ENCODE measurements around the gene FOXL1.

FOXL1 gene

DNA sequence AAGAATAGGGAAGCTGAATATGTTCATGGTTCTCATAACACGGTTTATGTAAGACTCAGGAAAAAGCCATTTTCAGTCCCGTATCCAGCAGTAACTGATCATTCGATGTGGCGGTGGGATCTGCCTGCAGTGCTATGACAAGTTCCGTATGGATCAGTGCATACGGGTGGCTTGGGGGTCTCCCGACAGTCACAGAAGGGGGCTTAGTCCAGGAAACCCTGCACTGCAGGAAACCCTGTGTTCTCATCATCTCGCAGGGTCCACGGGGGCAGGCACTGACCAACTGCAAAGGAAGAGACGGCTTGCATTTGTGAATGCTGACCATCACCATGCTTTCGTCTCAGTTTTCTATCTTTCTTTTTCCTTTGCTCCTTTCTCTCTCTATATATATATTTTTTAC, 31.1 kb upstream of the FOXL1 start:
- DNase-seq (ENCODE audit: low read depth, low spot score) = no peak
- no peak overlapping the region for H3K27ac ChIP-seq

DNA sequence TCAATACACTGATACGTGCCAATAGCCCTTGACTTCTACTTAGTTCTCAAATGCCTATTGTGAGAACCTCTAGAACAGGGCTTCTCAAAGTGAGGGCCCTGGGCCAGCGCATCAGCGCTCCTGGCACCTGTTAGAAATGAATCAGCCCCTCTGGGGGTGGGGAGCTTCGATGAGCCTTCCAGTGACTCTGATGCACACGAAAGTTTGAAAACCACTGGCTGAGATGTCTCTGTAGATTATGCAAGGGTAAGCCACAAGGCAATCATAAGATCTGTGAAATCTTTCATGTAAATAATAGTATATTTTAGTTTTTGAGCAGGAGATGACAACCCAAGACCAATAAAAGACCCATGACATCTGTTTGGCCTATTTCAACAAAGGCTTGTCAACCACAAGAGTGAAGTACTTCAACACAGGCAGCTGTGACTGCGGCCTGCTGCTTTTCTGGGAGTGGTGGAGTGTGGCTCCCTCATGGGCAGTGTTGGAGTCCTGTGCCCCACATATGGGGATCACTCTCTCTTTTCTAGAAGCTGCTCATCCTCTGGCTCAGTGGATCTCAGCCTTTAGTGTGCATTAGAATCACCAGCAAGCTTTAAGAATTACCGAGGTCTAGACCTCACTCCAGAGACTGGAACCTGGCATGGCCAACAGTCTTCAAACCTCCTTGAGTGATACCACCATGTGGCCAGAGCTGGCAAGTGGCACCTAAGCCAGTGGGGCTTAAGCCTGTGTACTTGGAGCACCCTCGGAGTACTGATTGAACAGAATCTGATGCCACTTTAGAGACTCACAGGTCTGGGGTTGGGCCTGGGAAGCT, 29.1 kb upstream of the FOXL1 start:
- no peak for DNase-seq (ENCODE audit: low read depth, low spot score)
- no peak overlapping the region for H3K27ac ChIP-seq

GRCh38 chr16:86549893-86550190, 28.5 kb upstream of the FOXL1 start:
- no peak overlapping the region for H3K27ac ChIP-seq
- DNase-seq (ENCODE audit: low read depth, low spot score) = no peak

DNA sequence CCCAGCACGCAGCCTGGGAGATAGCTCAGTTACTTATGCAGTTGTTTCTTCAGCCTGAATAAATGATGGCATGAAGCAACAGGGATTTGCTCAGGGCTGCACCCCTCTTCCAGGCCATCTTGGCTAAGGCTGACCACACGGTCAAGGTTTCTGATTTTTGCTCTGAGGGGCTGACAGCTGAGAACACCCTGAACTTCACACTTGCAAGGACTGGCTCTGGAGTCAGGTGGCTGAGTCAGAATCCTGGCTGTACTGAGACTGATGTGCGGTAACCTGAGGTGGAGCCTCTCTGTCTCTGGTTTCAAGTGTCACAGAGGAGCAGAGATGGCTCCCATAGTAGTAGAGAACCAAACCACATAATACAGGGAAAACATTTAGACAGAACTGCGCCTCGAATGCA, 28.1 kb upstream of the FOXL1 start:
- DNase-seq (ENCODE audit: low read depth, low spot score) = no peak
- H3K27ac ChIP-seq = no peak overlapping the region

DNA sequence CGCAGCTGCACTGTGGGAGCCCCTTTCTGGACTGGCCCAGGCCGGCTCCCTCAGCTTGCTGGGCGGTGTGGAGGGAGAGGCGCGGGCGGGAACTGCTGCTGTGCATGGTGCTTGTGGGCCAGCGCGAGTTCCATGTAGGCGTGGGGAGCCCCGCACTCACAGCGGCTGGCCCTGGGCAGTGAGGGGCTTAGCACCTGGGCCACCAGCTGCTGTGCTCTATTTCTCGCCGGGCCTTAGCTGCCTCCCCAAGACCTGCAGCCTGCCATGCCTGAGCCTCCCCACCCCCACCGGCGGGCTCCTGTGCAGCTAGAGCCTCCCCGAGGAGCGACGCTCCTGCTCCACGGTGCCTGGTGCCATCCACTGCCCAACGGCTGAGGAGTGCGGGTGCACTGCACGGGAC, 25.0 kb upstream of the FOXL1 start:
- DNase-seq (ENCODE audit: low read depth, low spot score) = no peak
- no peak overlapping the region for H3K27ac ChIP-seq

DNA sequence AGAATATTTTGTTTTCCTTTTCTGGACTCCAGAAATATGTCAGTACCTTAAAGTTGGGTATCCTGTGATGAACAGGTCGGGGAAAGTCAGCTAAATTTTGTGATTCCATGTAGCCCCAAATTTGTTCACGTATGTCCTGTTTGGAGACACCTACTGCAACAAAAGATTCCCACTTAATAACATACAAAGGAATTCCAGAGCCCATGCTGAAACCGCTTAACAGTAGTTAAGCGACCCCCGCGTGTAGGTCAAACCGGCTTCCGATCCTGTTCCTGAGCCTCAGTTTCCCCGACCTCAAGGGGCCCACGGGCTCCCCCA, 23.8 kb upstream of the FOXL1 start:
- peak overlapping the region; percentile 50 for H3K27ac ChIP-seq
- DNase-seq (ENCODE audit: low read depth, low spot score) = no peak

- peak; percentile 44 for DNase-seq (ENCODE audit: low read depth, low spot score)
- H3K27ac ChIP-seq = peak within 1 kb of the TSS; percentile 50
Observed at GRCh38 chr16:86554917-86555703, 23.2 kb upstream of the FOXL1 start, which contains the start of gene MTHFSD. TSS of gene MTHFSD (minus strand) at chr16:86555235. CDS start at chr16:86555184, 51 bp downstream.

- DNase-seq (ENCODE audit: low read depth, low spot score) = no peak
- no peak overlapping the region for H3K27ac ChIP-seq
Observed at GRCh38 chr16:86555704-86556075, 22.7 kb upstream of the FOXL1 start.

GRCh38 chr16:86556576-86556975, 21.8 kb upstream of the FOXL1 start:
- no peak for DNase-seq (ENCODE audit: low read depth, low spot score)
- H3K27ac ChIP-seq = no peak overlapping the region

DNA sequence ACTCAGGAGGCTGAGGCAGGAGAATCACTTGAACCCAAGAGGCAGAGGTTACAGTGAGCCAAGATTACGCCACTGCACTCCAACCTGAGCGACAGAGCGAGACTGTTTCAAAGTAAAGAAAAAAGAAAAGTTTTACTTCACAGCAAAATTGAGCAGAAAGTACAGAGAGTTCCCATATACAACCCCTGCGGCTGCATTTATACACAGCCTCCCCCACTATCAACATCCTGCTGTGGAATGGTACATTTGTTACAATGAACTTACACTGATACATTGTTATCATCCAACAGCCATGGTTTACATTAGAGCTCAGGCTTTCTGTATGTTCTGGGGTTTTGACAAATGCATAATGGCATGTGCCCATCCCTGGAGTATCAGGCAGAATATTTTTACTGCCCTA, 20.8 kb upstream of the FOXL1 start:
- no peak overlapping the region for H3K27ac ChIP-seq
- DNase-seq (ENCODE audit: low read depth, low spot score) = no peak

DNA sequence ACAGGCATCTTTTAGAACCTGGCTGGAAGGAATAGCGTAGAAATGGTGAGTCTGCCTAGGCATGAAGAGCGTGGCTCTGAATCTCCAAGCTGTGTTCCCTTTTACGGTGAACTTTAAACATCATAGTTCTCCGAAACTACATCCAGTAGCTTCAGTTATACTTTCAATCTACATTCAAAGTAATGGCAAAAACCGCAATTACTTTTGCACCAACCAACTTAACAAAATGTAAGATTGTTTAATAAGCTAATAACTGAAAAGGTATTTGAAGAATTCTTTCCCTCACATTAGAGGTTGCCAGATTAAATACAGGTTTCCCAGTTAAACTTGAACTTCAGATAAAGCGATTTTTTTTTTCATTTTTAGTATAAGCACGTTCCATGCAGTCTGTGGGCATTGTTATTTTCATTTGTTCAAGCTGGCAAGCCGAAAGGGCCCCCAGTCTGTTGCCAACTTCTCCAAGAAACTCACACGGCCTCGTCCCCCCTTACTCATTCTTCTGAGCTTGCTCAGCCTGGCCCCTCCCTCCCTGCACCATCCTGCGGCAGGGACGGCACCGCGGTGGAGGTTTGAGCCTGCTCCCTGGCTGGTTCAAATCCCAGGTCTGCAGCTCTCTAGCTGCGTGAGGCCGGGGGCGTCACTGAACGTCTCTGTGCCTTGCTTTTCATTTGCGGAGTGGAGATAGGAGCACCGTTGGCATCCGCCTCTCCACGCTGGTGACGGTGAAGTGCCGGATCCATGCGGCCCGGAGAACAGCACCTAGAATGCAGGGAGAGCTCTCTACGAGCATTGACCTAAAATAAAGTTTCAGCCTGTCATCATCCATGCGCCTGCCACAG, 19.8 kb upstream of the FOXL1 start:
- no peak for DNase-seq (ENCODE audit: low read depth, low spot score)
- H3K27ac ChIP-seq = no peak overlapping the region

GRCh38 chr16:86559802-86560305, 18.5 kb upstream of the FOXL1 start:
- no peak overlapping the region for H3K27ac ChIP-seq
- no peak for DNase-seq (ENCODE audit: low read depth, low spot score)

GRCh38 chr16:86562356-86562755, 16.0 kb upstream of the FOXL1 start:
- DNase-seq (ENCODE audit: low read depth, low spot score) = no peak

DNA sequence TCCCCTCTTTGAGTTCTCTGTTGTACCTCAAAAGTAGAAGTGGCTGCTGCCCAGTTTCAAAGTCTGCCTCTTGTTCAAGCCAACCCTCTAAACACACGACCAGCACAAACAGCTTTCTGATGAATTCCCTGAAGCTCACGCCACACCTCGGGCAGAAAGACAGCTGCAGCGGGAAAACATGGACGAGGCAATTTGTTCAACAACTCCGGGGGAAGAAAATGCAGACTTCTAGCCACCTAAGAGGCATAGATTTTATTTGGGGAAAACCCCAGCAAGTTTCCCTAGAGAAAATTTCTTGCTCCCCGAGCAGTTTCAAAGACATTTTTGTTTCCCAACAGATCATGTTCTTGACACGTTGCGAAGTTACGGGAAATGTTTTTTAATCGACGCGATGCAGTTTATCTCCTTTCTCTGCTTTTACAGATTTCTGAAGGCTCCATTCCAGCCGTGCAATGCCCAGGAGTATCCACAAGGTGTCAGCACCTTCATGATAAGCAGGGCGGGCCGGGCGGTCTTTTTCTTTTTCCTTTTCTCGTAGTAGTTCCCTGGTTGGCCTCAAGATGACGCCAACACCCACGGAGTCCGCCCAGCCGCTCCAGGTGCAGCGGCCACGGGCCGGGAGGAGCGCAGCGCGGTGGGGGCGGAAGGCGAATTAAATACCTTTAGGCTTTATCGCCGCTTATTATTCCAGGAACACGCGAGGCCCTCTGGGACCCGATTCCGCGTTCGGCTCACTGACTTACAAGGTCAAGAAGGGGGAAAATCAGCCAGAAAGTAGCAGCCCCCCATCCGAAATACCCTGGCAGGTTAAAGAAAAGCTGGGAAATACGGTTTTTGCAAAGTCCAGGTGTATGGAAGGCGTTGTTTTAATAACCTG, 14.6 kb upstream of the FOXL1 start:
- DNase-seq (ENCODE audit: low read depth, low spot score) = no peak
- H3K27ac ChIP-seq = no peak overlapping the region

More at GRCh38 chr16:86562356-86562755, 16.0 kb upstream of the FOXL1 start:
- H3K27ac ChIP-seq = no peak overlapping the region

GRCh38 chr16:86565181-86565631, 13.1 kb upstream of the FOXL1 start:
- no peak for DNase-seq (ENCODE audit: low read depth, low spot score)
- H3K27ac ChIP-seq = no peak overlapping the region

GRCh38 chr16:86565644-86566511, 12.5 kb upstream of the FOXL1 start:
- H3K27ac ChIP-seq = no peak overlapping the region
- DNase-seq (ENCODE audit: low read depth, low spot score) = no peak

GRCh38 chr16:86566601-86566965, 11.8 kb upstream of the FOXL1 start, which contains the start of gene FOXC2:
TSS of gene FOXC2 (plus strand) at chr16:86566829. CDS start at chr16:86567336, 507 bp downstream.
- peak; percentile 58 for DNase-seq (ENCODE audit: low read depth, low spot score)
- peak within 1 kb of the TSS; percentile 42 for H3K27ac ChIP-seq

DNA sequence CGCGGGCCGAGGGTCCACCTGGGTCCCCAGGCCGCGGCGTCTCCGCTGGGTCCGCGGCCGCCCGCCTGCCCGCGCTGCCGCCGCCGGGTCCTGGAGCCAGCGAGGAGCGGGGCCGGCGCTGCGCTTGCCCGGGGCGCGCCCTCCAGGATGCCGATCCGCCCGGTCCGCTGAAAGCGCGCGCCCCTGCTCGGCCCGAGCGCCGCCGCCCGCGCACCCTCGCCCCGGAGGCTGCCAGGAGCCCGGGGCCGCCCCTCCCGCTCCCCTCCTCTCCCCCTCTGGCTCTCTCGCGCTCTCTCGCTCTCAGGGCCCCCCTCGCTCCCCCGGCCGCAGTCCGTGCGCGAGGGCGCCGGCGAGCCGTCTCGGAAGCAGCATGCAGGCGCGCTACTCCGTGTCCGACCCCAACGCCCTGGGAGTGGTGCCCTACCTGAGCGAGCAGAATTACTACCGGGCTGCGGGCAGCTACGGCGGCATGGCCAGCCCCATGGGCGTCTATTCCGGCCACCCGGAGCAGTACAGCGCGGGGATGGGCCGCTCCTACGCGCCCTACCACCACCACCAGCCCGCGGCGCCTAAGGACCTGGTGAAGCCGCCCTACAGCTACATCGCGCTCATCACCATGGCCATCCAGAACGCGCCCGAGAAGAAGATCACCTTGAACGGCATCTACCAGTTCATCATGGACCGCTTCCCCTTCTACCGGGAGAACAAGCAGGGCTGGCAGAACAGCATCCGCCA, 11.2 kb upstream of the FOXL1 start:
- peak overlapping the region; percentile 42 for H3K27ac ChIP-seq
- DNase-seq (ENCODE audit: low read depth, low spot score) = no peak

Data from epithelial cell of prostate (primary cell).